SU-DHL-6 (cell line): ENCODE data around the gene NAV2.

ENCODE experiments used
- CTCF ChIP-seq: fragments of 200-600 bp; sonication (generic); IDR thresholded peaks from one replicate; pipeline ENCODE4 v1.5.1; 2017; ENCODE audit warnings: antibody characterized with exemption, mild to moderate bottlenecking, low read length, moderate library complexity; ENCODE audit not compliant: insufficient read depth, poor library complexity, severe bottlenecking
- EZH2phosphoT487 ChIP-seq: fragments of 200-600 bp; sonication (generic), shearing (Covaris generic); conservative IDR thresholded peaks from 2 replicates; pipeline ENCODE4 v1.6.1; 2018; ENCODE audit warnings: mild to moderate bottlenecking, antibody characterized with exemption, low read length, moderate library complexity, mixed read lengths

DNA sequence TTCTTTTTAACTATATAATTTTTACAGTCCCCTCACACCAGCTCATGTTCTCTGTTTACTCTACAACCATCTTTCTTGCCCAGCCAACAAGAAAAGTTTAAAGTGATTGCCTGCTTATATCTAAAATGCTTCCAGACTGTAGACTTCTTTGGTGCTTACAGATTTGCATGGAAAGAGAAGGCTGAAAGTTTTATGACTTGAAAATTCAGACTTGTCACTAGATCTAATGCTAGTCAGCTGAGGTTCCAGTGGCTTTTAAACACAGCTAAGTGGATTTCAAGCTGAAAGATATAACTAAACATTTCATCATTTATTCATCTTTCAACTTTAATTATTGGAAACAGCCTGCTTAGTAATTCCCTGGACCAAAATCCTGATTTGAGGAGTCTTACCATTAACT is 178.4 kb downstream of the NAV2 start:
- TF ChIP-seq CTCF: no peak
- TF ChIP-seq EZH2phosphoT487: no peak
